Activated CD4-positive, alpha-beta memory T cell treated with anti-CD3 and anti-CD28 coated beads for 36 hours (primary cell): ENCODE measurements around the gene ZNF479. TPM values are rescaled to one million over a fixed set of nuclear protein-coding genes. Genes with fewer than 3 reads are reported as not detected.
"Not testable (repeated sequence)": the region's sequence is repeated elsewhere in the genome, so short reads cannot be mapped to it uniquely, and the experiment has no call there.

Source experiments
- CTCF ChIA-PET: fragments of 350-600 bp; sonication (Branson Sonifier 250); formaldehyde crosslinking; loops from one replicate; lab custom pipeline; 2021; ENCODE audit warnings: antibody characterized with exemption, inconsistent platforms; lab: Charles Lee
- POLR2A ChIA-PET: fragments of 350-600 bp; sonication (Branson Sonifier 250); formaldehyde crosslinking; loops from one replicate; lab custom pipeline; 2021; ENCODE audit warnings: antibody characterized with exemption; lab: Charles Lee
- DNase-seq: peaks from one replicate; pipeline ENCODE4 v3.0.0-alpha.2; 2020
- H3K27ac Mint-ChIP-seq: one replicate; pipeline ENCODE4 v1.8.0; 2021; ENCODE audit warnings: mixed read lengths
- H3K27me3 Mint-ChIP-seq: one replicate; pipeline ENCODE4 v1.8.0; 2021; ENCODE audit warnings: mixed read lengths
- H3K36me3 Mint-ChIP-seq: one replicate; pipeline ENCODE4 v1.8.0; 2021; ENCODE audit warnings: mixed read lengths
- H3K4me1 Mint-ChIP-seq: one replicate; pipeline ENCODE4 v1.8.0; 2021; ENCODE audit warnings: low read depth, mixed read lengths
- H3K4me3 Mint-ChIP-seq: one replicate; pipeline ENCODE4 v1.8.0; 2021; ENCODE audit warnings: mild to moderate bottlenecking, mixed read lengths
- H3K9me3 Mint-ChIP-seq: one replicate; pipeline ENCODE4 v1.8.0; 2021; ENCODE audit warnings: mixed read lengths
- intact Hi-C: fragments of 100-400 bp; cut with micrococcal nuclease; formaldehyde crosslinking; loops from one replicate; pipeline ENCODE4 v1.15.1; 2023
- total RNA-seq, 2 experiments: library from RNA; stranded (reverse); gene quantifications; one replicate each; pipeline ENCODE4 v1.2.3, GENCODE V29; 2021

Gene ZNF479
- total RNA-seq: not detected

GRCh38 chr7:57132336-57132735, at the start of gene ZNF479:
Gene ZNF479, minus strand, starts transcription at chr7:57132436. Its CDS starts 112 bp downstream, at chr7:57132324.
- POLR2A ChIA-PET, CTCF ChIA-PET: not testable (repeated sequence)

GRCh38 chr7:57182031-57182430, 49.8 kb upstream of the ZNF479 start:
- DNase-seq: no peak
- Mint-ChIP-seq H3K27ac (no peak overlapping the region), H3K9me3 (peaks cover 21% of the 10 kb centered on the region), H3K4me3 (no peak overlapping the region), H3K4me1 (no peaks in the 10 kb centered on the region), H3K36me3 (no peaks in the 10 kb centered on the region), H3K27me3 (no peaks in the 10 kb centered on the region)
- ChIA-PET POLR2A (no interaction called here), CTCF (no interaction called here)
- intact Hi-C loops: no loop called here

More at GRCh38 chr7:57132336-57132735, at the start of gene ZNF479:
- DNase-seq, H3K4me1 Mint-ChIP-seq, H3K27me3 Mint-ChIP-seq, intact Hi-C loops, H3K4me3 Mint-ChIP-seq, H3K27ac Mint-ChIP-seq, H3K36me3 Mint-ChIP-seq: not testable (repeated sequence)
- peaks cover 57% of the 10 kb centered on the region for H3K9me3 Mint-ChIP-seq

GRCh38 chr7:57181281-57181680, 49.0 kb upstream of the ZNF479 start:
- no peak overlapping the region for H3K4me3 Mint-ChIP-seq
- H3K27me3 Mint-ChIP-seq: no peaks in the 10 kb centered on the region
- H3K36me3 Mint-ChIP-seq: no peaks in the 10 kb centered on the region
- ChIA-PET POLR2A (no interaction called here), CTCF (no interaction called here)
- no peak for DNase-seq
- peaks cover 25% of the 10 kb centered on the region for H3K9me3 Mint-ChIP-seq
- no peak overlapping the region for H3K27ac Mint-ChIP-seq
- H3K4me1 Mint-ChIP-seq: no peaks in the 10 kb centered on the region
- intact Hi-C loops: no loop called here

- ChIA-PET POLR2A (no interaction called here), CTCF (no interaction called here)
Observed at GRCh38 chr7:57179776-57180415, 47.7 kb upstream of the ZNF479 start.

GRCh38 chr7:57178768-57179139, 46.5 kb upstream of the ZNF479 start:
- Mint-ChIP-seq H3K9me3 (peaks cover 25% of the 10 kb centered on the region), H3K27ac (no peak overlapping the region), H3K4me1 (no peaks in the 10 kb centered on the region), H3K27me3 (no peaks in the 10 kb centered on the region), H3K36me3 (no peaks in the 10 kb centered on the region), H3K4me3 (no peak overlapping the region)
- intact Hi-C loops: no loop called here
- CTCF ChIA-PET: no interaction called here
- POLR2A ChIA-PET: interaction anchor here (0.7 kb wide), 1 partner anchor 15 kb away, joined by 3 read pairs; no protein-coding TSS in a partner anchor
- DNase-seq: no peak

More at GRCh38 chr7:57179776-57180415, 47.7 kb upstream of the ZNF479 start:
- no peak overlapping the region for H3K4me3 Mint-ChIP-seq
- H3K36me3 Mint-ChIP-seq: no peaks in the 10 kb centered on the region
- intact Hi-C loops: no loop called here
- DNase-seq: no peak
- H3K4me1 Mint-ChIP-seq: no peaks in the 10 kb centered on the region
- H3K27ac Mint-ChIP-seq: no peak overlapping the region
- H3K27me3 Mint-ChIP-seq: no peaks in the 10 kb centered on the region
- peaks cover 25% of the 10 kb centered on the region for H3K9me3 Mint-ChIP-seq

GRCh38 chr7:57177856-57178767, 45.9 kb upstream of the ZNF479 start:
- Mint-ChIP-seq H3K27me3 (no peaks in the 10 kb centered on the region), H3K9me3 (peaks cover 25% of the 10 kb centered on the region), H3K27ac (no peak overlapping the region), H3K4me3 (no peak overlapping the region), H3K4me1 (no peaks in the 10 kb centered on the region), H3K36me3 (no peaks in the 10 kb centered on the region)
- POLR2A ChIA-PET: no interaction called here
- CTCF ChIA-PET: no interaction called here
- intact Hi-C loops: no loop called here
- no peak for DNase-seq

GRCh38 chr7:57176928-57177635, 44.8 kb upstream of the ZNF479 start:
- Mint-ChIP-seq H3K27ac (no peak overlapping the region), H3K36me3 (no peaks in the 10 kb centered on the region), H3K4me3 (no peak overlapping the region), H3K4me1 (no peaks in the 10 kb centered on the region), H3K27me3 (no peaks in the 10 kb centered on the region), H3K9me3 (peaks cover 25% of the 10 kb centered on the region)
- intact Hi-C loops: no loop called here
- ChIA-PET CTCF (no interaction called here), POLR2A (no interaction called here)
- no peak for DNase-seq

- no peak for DNase-seq
- ChIA-PET CTCF (no interaction called here), POLR2A (no interaction called here)
- Mint-ChIP-seq H3K36me3 (peaks cover 15% of the 10 kb centered on the region), H3K4me1 (no peaks in the 10 kb centered on the region), H3K27me3 (no peaks in the 10 kb centered on the region), H3K4me3 (no peak overlapping the region), H3K27ac (no peak overlapping the region), H3K9me3 (peaks cover 48% of the 10 kb centered on the region)
- intact Hi-C loops: no loop called here
Observed at GRCh38 chr7:57165285-57165899, 33.2 kb upstream of the ZNF479 start.

- intact Hi-C loops, H3K27ac Mint-ChIP-seq, H3K27me3 Mint-ChIP-seq, POLR2A ChIA-PET, H3K4me1 Mint-ChIP-seq, DNase-seq, CTCF ChIA-PET, H3K4me3 Mint-ChIP-seq: not testable (repeated sequence)
- Mint-ChIP-seq H3K36me3 (peaks cover 10% of the 10 kb centered on the region), H3K9me3 (peaks cover 36% of the 10 kb centered on the region)
Observed at GRCh38 chr7:57120123-57120784, 12.0 kb downstream of the ZNF479 start.
